ENCODE data around the gene VIT.

The VIT gene

DNA sequence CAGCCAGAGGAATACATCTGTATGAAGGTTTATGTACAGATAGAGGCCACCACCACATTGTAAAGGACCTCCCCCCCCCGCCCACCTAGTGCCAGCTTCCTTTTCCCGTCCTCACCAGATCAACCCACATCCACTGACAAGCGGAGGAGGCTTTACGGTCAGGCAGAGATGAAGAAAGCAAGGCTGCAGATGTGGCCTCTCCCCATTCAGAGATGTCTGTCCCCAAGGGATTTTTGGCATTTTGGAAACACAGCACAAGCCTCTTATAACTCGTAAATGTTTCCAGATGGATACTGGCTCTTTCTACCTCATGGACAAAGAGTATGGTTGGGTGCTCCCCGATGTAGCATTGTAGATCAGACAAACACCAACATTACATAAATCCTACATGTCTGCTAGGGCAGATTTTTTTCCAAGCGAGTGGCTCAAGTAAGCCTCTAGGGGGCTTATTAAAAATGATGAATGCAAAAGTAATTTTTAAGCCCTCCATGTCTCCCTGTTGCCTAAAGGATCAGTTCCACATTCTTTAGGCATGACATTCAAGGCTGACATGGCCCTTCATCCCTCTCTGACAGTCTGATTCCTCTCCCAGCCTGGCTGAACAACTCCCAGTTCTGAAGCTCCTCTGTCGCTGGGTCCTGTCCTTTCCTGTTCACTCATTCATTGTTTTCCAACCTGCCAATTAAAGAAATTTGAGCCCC is 11.7 kb downstream of the VIT start:
- DNase-seq (ENCODE audit: low spot score), result peak; percentile 44
- FAIRE-seq, result no peak

DNA sequence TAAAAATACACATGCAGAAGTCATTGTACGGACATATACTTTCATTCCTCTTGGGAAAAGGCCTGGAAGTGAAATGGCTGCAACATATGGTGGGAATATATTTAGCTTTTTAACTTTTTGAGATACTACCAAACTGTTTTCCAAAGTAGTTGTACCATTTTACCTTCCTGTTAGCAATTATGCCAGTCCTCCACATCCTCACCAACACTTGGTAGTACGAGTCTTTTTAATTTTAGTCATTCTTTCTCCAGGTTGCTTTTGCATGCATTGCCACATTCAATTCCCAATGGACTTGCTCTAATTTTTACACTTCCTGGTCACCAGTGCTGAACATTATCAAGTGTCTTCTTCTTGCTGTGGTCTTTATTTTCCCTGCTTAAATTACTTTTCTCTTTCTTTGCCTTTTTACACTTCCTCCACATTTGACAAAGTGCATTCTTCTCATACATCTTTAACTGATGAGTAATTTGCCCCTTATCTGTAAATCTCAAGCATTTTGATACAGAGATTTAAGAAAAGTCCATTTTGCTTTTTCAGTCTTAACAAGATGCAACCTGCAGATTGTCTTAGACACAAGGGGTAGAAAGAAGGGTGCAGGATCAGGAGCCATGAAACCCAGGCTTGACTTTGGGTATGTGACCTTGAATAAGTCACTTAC is 14.5 kb downstream of the VIT start:
- FAIRE-seq (no peak), DNase-seq (ENCODE audit: low spot score) (no peak)

DNA sequence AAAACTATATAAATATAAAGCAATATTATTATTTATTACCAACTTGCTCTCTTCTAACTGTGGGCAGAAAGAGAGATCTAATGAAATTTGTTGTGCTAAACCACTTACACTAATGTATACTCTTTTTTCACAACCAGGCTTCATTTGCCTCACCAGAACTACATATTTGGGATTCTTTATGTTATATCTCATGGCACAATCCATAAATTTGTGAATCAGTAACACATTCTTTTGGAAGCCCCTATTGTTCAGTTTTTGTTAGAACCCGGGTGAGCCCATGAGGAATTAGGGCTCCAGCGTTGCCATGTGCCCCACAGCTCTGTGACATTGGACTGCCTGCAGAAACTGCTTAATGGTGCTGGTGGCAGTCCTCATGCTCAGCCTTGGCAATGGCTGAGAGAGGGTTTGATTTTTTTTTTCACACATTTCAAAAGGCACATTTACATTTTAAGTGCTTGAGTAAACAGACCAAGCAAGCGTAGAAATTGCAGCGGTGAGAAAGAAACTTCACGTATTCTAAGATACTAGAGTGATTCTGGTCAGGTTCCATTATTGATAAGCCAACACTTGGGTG is 15.3 kb downstream of the VIT start:
- FAIRE-seq (no peak), DNase-seq (ENCODE audit: low spot score) (no peak)

GRCh38 chr2:36713310-36713709 is 16.8 kb downstream of the VIT start:
- FAIRE-seq, result peak; percentile 20

GRCh38 chr2:36716111-36716510 is 19.6 kb downstream of the VIT start:
- FAIRE-seq, result no peak

More at GRCh38 chr2:36713310-36713709, 16.8 kb downstream of the VIT start:
- no peak for DNase-seq (ENCODE audit: low spot score)

GRCh38 chr2:36717603-36718266 is 21.2 kb downstream of the VIT start:
- no peak for DNase-seq (ENCODE audit: low spot score)
- no peak for FAIRE-seq

More at GRCh38 chr2:36716111-36716510, 19.6 kb downstream of the VIT start:
- DNase-seq (ENCODE audit: low spot score), result no peak

- FAIRE-seq, result no peak
- DNase-seq (ENCODE audit: low spot score), result no peak
Measured at GRCh38 chr2:36727550-36727949, 31.0 kb downstream of the VIT start.

DNA sequence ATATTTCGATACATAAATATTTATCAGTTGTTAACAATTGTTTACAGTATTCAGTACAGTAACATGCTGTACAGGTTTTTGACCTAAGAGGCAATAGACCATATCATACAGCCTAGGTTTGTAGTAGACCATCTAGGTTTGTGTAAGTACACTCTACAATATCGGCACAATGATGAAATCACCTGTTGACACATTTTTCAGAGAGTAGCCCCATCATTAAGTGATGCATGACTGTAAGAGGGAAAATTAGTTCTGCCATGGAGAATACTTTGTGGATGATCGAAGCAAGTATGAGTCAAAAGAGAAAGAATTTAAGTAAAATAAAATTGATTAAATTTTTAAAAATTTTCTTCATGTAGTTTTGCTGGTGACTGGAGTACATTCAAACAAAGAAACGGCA is 32.6 kb downstream of the VIT start:
- FAIRE-seq (no peak), DNase-seq (ENCODE audit: low spot score) (no peak)

DNA sequence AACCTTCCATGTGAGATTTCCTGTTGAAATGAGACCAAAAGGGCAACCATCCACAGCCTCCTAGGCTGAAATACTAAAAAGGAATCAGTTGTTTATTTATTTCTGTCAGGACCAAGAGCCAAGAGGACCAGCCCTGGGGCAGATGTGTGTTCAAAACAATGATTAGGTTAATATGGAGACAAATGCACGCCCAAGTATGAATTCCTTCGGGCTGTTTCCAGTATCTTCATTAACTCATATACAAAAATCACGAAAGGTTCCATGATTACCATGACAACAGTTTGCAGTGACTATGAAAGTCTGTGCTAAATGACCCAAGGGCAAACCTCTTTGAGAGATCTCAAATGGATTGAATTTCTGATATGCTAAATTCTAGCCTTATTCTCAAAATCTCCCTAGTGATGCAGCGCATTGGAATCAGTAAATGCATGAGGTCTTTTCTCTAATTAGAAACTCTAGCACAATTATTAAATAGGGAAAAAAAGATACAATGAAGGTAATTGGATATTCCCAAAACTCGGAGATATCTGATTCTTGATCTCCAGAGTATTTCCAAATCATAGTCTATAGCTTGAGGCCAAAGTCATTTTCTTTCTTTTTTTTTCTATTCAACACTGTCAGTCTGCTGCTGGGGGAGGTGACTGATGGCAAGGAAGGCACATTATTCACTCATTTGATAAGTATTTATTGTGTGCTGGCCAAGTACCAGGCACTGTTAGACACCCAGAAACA is 35.6 kb downstream of the VIT start:
- DNase-seq (ENCODE audit: low spot score) (no peak), FAIRE-seq (no peak)

DNA sequence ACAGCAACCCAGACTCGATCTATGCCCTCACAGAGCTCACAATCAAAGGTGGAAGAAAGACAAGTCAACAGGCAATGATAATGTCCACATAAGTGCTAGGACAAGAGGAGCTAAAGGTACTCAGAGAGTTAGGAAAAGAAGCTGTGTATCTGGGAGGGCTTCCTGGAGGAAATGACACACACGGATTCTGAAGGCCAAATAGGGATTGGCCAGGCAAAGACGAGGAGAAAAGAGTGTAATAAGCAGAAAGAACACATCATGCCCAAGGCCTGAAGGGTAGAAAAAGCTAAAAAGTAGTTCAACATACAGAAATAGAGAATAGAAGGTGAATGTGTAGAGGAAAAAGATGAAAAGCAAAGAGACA is 36.1 kb downstream of the VIT start:
- no peak for DNase-seq (ENCODE audit: low spot score)
- FAIRE-seq, result no peak

DNA sequence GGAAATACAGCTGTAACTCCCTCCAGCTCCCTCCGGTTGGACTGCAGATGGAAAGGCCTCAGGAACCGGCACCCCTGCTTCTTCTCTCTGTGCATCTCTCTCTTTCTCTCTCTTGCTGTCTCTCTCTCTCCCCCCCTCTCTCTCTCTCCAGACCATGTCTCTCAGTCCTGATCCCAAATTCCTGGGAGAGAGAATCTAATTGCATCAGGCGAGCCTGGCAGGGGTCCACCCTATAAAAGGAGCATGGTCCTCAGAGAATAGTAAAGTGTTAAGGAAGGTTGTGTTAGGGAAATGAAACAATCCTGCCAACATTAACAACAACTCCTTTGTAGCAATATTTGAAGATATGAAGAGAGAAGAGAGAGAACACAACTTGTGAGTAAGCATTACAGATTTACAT is 36.7 kb downstream of the VIT start:
- DNase-seq (ENCODE audit: low spot score) (no peak), FAIRE-seq (no peak)

- no peak for FAIRE-seq
- DNase-seq (ENCODE audit: low spot score), result no peak
Measured at GRCh38 chr2:36734304-36734703, 37.8 kb downstream of the VIT start.

DNA sequence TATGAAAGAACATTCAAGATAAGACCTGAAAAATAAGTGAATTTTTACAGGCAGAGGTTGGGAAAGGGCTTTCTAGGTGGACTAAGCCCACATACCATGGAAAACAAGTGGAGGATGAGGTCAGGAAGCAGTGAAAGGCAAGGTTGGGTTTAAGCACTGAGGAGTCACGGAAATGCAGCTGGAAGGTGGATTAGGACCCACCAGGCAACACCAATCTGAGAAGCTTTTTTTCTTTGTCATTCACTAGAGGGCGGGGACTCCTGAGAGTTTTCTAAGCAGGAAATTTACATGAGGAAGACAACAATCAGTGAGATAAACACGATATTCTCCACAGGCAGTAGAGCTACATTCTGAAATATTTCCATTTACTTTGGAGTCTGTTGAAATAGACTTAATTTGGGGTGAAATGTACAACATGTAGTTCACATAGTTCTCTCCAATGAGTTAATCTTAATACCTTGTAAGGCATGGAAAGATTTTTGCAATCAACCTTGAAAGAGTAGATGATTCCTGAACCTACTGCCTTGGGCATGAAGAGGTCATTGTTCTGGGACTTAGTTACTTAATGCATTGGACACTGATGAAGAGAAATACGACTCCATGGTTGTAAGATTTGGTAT is 40.7 kb downstream of the VIT start:
- DNase-seq (ENCODE audit: low spot score) (no peak), FAIRE-seq (no peak)

GRCh38 chr2:36740061-36740460 is 43.6 kb downstream of the VIT start:
- DNase-seq (ENCODE audit: low spot score), result no peak
- FAIRE-seq, result no peak

- DNase-seq (ENCODE audit: low spot score) (no peak), FAIRE-seq (no peak)
Measured at GRCh38 chr2:36741188-36741837, 44.8 kb downstream of the VIT start.

DNA sequence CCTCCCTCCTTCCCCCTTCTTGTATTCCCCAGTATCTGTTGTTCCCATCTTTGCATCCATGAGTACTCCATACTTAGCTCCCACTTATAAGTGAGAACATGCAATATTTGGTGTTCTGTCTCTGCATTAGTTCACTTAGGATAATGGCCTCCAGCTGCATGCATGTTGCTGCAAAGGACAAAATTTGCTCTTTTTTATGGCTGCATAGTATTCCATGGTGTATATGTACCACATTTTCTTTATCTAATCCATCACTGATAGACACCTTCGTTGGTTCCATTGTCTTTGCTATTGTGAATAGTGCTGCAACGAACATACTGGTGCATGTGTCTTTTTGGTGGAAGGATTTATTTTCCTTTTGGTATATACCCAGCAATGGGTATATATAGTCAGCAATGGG is 47.4 kb downstream of the VIT start:
- FAIRE-seq (no peak), DNase-seq (ENCODE audit: low spot score) (no peak)

GRCh38 chr2:36748166-36748565 is 51.7 kb downstream of the VIT start:
- DNase-seq (ENCODE audit: low spot score) (no peak), FAIRE-seq (no peak)

DNA sequence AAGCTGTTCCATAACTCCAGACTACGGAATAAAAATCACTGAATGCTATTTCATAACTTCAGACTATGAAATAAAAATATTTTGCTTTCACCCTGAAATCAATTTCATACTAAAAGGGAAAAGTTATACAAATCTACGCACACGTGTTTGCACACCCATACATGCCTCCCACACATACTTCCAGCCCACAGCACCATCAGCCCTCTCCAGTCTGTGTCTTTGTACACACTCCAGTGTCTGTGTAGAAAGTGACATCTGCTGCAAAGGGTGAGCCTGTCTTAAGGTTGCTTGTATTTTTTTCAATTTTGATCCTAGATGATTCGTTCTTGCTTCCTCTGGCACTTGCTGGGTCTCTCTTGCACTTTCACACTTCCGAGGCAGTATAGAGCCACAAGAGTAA is 53.6 kb downstream of the VIT start:
- DNase-seq (ENCODE audit: low spot score), result no peak
- no peak for FAIRE-seq

DNA sequence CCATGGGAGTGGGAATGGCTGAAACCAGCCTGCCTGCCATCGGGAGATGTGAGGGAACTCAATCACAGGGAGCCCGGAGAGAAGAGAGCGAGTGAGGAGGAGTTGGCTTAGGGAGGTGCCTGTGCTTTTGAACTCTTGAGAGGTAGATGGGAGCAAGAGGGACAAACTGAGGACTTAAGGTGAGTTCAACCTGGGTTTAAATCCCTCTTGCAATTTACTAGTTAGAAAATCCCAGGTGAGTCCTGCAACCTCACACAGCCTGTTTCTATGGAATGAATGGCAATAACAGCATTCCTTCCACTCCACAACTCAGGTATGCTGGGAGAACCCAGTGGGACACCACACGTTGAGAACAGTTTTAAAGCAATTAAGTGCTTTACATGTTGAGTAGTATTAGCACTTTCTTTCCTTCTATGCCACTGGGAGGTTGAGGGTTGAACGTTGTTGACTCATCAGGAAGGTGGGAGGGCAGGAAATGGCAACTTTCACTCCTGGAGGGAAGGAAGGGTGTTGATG is 57.3 kb downstream of the VIT start:
- peak; percentile 44 for FAIRE-seq
- DNase-seq (ENCODE audit: low spot score), result peak; percentile 51

DNA sequence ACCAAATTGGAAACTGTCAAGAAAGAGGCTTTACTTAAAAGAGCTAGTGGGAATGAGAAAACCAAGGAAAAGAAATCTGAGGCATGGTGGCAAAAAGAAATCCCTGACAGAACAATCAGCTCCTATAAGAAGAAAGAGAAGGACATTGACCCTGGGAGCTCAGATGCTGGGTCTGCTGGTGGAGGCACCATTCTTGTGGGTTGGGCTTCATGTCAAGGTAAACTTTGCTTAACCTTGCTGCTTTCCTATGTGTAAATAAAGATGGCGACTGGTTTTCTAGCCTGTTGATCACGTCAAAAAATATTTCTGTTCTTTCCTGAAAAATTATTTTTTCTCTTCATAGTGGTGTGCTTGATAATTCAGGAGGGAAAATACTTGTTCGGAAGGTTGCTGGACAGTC is 58.1 kb downstream of the VIT start:
- no peak for DNase-seq (ENCODE audit: low spot score)
- FAIRE-seq, result no peak

- FAIRE-seq, result no peak
- no peak for DNase-seq (ENCODE audit: low spot score)
Measured at GRCh38 chr2:36756438-36756837, 59.9 kb downstream of the VIT start.
